ENCODE results near the gene ADSS1.
A peak's percentile ranks its signal among the peaks of the same experiment; 100 is the strongest.

The ADSS1 gene

DNA sequence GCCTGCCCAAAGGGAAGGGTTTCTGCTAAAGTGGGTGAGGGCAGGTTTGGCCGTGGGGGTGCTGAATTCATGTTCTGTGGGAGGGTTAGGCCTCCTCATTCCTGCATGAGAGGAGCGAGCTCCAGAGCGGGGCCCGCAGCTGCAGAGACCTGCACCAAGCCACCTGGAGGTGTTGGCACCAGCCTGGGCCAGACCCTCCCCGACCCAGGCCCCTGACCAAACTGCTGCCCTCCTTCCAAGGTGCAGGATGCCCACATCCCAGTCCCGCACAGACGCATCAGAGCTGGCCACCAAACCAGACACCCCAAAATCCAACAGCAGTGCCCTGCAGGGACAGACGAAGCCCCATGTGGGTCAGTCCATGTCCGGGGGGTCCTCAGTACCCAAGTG lies 10.6 kb downstream of the ADSS1 start:
- Mint-ChIP-seq H3K4me3 (no peak overlapping the region), H3K27ac (no peak overlapping the region), H3K4me1 (peaks cover 0 to 4% of the 10 kb centered on the region in 2 donors), H3K9me3 (no peaks in the 10 kb centered on the region), H3K27me3 (peaks cover 3 to 16% of the 10 kb centered on the region in 2 donors), H3K36me3 (no peaks in the 10 kb centered on the region)
- DNase-seq (no peak), ATAC-seq (replicated peaks) (no peak)

DNA sequence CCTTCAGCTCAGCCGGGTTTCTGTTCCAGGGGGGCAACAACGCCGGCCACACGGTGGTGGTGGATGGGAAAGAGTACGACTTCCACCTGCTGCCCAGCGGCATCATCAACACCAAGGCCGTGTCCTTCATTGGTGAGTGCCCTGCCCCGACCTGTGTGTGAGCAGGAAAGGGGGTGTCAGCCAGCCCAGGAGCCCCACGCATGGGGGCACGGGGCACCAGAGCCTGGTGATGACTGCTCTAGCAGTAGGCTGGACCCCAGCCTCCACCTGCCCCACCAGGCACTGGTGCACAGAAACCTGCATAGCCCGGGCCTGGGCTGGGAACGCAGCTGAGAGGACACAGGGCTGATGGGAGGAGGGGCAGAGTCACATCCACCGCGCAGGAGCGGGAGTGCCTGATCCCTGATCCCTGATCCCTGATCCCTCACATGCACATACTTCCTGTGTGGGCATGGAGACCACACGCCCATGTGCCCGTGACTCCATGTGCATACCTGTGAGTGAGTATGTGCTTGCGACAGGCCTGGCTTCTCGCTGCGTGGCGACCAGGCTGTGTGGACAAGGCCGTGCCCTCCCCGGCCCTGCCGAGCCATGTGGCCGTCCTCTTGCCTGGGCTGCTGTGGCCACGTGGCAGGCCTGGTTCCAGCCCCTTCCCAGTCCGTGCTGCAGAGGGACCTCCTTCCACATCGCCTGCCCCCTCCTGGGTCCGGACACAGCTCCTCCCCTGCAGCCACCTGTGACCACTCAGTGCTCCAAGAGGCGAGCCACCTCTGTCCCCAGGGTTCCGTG lies 11.2 kb downstream of the ADSS1 start:
- Mint-ChIP-seq H3K27ac (peak overlapping the region; percentile 42), H3K36me3 (no peaks in the 10 kb centered on the region), H3K27me3 (peaks cover 5 to 20% of the 10 kb centered on the region in 2 donors), H3K4me3 (no peak overlapping the region), H3K9me3 (no peaks in the 10 kb centered on the region), H3K4me1 (peaks cover 1 to 7% of the 10 kb centered on the region in 2 donors)
- DNase-seq (no peak), ATAC-seq (replicated peaks) (no peak)

DNA sequence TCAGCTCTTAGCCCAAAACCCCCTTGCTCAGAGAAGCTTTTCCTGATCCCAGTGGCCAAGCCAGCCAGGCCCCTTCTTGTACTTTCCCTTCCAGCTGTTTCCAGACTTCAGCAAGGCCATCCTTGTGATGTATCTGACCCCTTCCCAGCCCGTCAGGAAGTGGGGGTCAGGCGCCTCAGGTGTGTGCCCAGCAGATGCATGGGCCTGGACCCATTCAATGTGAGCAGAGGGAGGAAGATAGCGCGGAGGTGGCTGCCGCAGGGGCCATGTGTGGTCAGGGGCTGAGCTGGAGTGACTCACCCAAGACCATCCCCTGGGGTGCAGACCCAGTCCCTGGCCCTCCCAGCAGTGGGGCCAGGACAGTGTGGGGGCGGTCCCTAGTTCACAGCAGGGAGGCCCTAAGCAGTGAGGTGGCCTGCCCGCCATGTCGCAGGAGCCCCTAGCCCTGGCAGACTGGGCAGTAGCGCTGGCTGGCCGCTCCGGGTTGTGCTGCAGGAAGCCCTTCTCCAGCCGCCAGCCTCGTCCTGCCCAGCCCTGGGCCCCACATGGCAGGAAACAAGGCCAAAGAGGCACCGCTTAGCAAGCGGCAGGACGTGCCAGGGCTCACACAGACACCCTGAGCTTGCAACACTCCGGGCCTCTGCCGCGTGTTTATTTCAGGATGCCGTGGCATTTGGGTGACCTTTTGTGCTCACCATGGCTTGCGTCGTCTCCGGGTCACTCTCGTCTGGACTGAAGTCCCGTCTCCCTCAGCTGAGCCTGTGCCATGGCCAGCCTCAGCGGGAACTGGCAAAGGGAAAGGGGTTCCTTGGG lies 12.0 kb downstream of the ADSS1 start:
- no peak overlapping the region for H3K4me3 Mint-ChIP-seq
- peaks cover 2 to 11% of the 10 kb centered on the region in 2 donors for H3K4me1 Mint-ChIP-seq
- H3K9me3 Mint-ChIP-seq = no peaks in the 10 kb centered on the region
- ATAC-seq (replicated peaks) = no peak
- no peaks in the 10 kb centered on the region for H3K36me3 Mint-ChIP-seq
- H3K27ac Mint-ChIP-seq = peak overlapping the region; percentile 42
- DNase-seq = no peak
- H3K27me3 Mint-ChIP-seq = peaks cover 7 to 23% of the 10 kb centered on the region in 2 donors

DNA sequence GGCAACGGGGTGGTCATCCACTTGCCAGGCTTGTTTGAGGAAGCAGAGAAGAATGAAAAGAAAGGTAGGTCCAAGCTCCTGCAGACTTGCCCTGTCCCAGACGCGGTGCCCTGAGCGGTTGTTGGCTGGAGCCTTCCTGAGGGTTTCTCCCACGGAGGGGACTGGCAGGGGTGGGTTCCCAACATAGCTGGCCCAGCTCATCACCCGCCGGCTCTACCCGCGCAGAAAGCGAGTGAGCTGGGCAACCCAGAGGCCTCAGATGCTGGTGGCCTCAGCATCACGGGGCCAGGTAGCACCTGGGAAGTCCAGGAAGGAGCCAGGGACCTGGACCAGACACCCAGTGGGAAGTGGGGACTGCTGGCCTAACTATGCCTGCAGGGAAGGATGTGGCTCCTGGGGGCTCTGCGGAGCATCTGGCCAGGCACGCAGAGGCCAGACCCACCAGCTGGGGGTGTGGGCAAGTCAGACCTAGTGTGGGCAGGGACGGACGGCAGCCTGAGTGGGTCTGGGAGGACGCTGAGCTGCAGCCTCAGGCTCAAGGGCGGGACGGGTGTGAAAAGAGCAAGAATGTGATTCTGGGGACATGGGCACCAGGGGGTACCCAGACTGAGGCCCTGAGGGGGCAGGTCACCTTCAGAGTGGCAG lies 14.5 kb downstream of the ADSS1 start:
- H3K27ac Mint-ChIP-seq = no peak overlapping the region
- H3K4me1 Mint-ChIP-seq = peaks cover 6 to 11% of the 10 kb centered on the region in 2 donors
- H3K36me3 Mint-ChIP-seq = no peaks in the 10 kb centered on the region
- H3K9me3 Mint-ChIP-seq = no peaks in the 10 kb centered on the region
- DNase-seq = no peak
- H3K4me3 Mint-ChIP-seq = no peak overlapping the region
- H3K27me3 Mint-ChIP-seq = peaks cover 7 to 23% of the 10 kb centered on the region in 2 donors
- ATAC-seq (replicated peaks) = no peak

DNA sequence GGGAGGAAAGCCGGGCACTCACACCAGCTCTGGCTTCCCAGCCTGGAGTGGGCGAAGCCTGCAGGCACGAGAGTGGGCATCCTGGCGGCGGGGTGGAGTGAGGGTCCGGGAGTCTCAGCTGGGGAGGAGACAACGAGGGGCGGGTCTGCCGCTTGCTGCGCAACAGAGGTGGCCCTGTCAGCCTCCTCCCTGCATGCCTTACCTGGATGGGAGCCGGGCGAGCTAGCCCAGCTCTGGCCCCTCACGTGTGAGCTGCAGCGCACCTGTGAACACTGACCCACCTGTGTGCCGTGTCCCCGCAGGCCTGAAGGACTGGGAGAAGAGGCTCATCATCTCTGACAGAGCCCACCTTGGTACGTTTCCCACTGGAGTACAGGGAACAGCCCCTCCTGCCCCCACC lies 15.0 kb downstream of the ADSS1 start:
- H3K4me1 Mint-ChIP-seq = peaks cover 6 to 11% of the 10 kb centered on the region in 2 donors
- H3K27me3 Mint-ChIP-seq = peaks cover 7 to 23% of the 10 kb centered on the region in 2 donors
- no peak overlapping the region for H3K4me3 Mint-ChIP-seq
- H3K27ac Mint-ChIP-seq = no peak overlapping the region
- DNase-seq (no peak), ATAC-seq (replicated peaks) (no peak)
- no peaks in the 10 kb centered on the region for H3K9me3 Mint-ChIP-seq
- H3K36me3 Mint-ChIP-seq = no peaks in the 10 kb centered on the region

DNA sequence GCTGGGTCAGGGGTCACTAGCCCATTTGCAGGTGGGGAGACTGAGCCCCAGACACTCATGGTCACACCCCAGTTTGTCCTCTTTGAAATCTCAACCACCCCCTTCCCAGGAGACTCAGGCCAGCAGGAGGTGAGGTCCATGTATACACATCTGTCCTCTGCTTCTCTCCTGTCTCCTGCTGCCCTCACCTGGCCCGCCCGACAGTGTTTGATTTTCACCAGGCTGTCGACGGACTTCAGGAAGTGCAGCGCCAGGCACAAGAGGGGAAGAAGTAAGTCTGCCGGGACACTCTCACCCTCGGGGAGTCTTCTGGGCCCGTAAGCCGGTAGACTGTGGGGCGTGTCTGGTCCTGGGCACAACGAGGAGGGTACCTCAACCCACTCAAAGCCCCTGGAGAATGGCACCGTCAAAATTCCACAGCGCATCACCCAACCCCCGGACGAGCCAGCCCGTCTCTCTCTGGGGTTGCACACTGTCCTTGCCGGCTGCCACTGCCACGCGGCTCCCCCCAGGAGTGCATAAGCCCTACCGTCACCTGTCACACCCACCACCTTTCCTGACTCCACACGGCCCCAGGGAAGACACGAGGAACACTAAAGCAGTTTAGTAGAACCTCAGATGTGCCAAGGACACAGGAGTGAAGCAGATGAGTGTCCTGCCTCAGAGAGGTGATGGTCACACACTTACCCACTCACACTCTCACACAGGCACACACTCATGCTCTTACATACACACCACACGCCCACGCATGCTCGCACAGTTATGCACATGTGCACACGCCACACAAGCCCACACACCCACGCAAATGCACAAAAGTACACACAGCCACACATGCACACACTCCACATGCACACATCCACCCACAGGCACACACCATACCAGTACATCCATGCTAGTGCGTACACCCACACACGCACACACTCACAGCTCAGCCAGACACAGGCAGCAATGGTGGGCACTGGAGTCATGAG lies 15.8 kb downstream of the ADSS1 start:
- H3K27me3 Mint-ChIP-seq = peaks cover 7 to 23% of the 10 kb centered on the region in 2 donors
- ATAC-seq (replicated peaks) = no peak
- H3K36me3 Mint-ChIP-seq = no peaks in the 10 kb centered on the region
- H3K4me1 Mint-ChIP-seq = peaks cover 6 to 11% of the 10 kb centered on the region in 2 donors
- H3K9me3 Mint-ChIP-seq = no peaks in the 10 kb centered on the region
- H3K4me3 Mint-ChIP-seq = no peak overlapping the region
- no peak overlapping the region for H3K27ac Mint-ChIP-seq
- DNase-seq = no peak

DNA sequence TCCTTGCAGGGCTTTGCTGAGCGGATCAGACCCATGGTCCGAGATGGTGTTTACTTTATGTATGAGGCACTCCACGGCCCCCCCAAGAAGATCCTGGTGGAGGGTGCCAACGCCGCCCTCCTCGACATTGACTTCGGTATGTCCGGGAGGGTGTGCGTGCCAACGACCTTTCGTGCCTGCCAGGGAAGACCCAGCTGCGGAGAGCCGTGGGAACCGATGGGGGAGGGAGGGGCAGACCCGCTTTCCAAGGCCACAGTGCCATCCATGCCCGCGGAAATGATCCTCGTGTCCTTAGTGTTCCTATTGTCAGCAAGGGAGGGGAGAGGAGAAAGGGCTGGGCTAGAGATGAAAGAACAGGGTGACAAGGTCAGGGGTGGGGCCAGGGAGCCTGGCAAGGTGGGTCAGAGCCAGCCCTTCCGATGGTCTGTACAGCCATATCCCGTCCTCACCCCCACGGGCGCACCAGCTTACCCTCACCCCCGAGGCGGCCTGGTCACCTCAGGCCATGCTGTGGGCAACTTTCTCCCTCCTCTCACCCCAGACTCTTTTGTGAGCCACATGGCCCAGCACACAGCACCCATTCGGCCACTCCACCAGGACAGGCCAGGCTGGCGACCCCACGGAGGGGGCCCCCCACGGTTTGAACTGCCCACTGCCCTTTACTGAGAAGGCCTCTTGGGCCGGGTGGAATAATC lies 17.2 kb downstream of the ADSS1 start:
- Mint-ChIP-seq H3K4me3 (no peak overlapping the region), H3K4me1 (peaks cover 9 to 10% of the 10 kb centered on the region in 2 donors), H3K27ac (no peak overlapping the region), H3K9me3 (no peaks in the 10 kb centered on the region), H3K36me3 (no peaks in the 10 kb centered on the region), H3K27me3 (peaks cover 7 to 18% of the 10 kb centered on the region in 2 donors)
- no peak for ATAC-seq (replicated peaks)
- DNase-seq = no peak

DNA sequence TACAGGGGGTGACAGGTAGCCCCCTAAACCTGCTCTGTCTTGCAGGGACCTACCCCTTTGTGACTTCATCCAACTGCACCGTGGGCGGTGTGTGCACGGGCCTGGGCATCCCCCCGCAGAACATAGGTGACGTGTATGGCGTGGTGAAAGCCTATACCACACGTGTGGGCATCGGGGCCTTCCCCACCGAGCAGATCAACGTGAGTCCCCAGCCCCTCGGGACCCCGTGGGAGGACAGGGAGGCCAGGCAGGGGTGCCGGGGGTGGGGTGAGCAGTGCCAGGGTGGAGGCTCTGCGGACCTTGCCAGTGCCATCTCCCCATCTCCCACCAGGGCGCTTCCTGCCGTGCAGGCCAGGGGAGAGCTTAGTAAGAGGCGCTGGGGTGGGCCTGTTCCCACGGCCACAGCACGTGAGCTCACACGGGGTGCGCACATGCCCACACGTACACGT lies 17.8 kb downstream of the ADSS1 start:
- Mint-ChIP-seq H3K9me3 (no peaks in the 10 kb centered on the region), H3K27ac (peak overlapping the region; percentile 59), H3K4me3 (no peak overlapping the region), H3K4me1 (peaks cover 7 to 9% of the 10 kb centered on the region in 2 donors), H3K36me3 (no peaks in the 10 kb centered on the region), H3K27me3 (peaks cover 7 to 18% of the 10 kb centered on the region in 2 donors)
- DNase-seq = no peak
- peak; percentile 54 to 73 for ATAC-seq (replicated peaks)

DNA sequence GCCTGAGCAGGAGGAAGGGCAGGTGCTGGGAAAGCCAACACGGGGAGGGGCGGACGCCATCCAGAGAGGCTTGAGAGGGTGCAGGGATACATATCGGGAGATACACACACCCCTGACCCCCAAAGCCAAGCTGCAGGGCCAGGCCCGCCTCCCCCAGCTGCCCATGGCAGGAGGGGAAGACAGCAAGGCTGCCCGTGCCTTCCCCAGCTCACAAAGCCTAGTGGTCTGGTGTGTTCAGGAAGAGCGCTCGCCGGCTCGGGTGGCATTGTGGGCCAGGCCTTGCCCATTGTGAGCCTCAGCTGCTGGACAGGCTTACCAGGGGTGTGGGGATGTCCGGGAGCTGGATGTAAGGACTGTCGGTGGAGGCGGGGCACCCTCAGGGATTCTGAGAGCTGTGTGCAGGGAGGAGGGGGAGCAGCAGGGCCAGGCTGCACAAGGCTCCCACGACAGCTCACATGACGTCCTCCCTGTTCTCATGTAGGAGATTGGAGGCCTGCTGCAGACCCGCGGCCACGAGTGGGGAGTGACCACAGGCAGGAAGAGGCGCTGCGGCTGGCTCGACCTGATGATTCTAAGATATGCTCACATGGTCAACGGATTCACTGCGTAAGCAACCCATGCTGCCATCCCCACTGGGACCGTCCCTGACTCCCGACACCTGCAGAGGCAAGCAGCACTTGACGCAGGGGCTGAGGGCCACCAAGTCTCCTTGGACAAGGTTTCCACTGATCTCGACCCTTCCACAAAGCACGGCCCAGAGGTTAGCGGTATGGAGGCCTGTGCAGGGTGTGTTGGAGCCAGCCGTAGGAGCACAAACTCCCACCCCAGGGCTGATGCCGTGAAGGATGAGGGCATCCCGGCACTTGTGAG lies 18.8 kb downstream of the ADSS1 start:
- Mint-ChIP-seq H3K27me3 (peaks cover 4 to 12% of the 10 kb centered on the region in 2 donors), H3K4me1 (peaks cover 7 to 9% of the 10 kb centered on the region in 2 donors), H3K27ac (peak overlapping the region; percentile 14), H3K36me3 (no peaks in the 10 kb centered on the region), H3K4me3 (no peak overlapping the region), H3K9me3 (no peaks in the 10 kb centered on the region)
- no peak for DNase-seq
- no peak for ATAC-seq (replicated peaks)

DNA sequence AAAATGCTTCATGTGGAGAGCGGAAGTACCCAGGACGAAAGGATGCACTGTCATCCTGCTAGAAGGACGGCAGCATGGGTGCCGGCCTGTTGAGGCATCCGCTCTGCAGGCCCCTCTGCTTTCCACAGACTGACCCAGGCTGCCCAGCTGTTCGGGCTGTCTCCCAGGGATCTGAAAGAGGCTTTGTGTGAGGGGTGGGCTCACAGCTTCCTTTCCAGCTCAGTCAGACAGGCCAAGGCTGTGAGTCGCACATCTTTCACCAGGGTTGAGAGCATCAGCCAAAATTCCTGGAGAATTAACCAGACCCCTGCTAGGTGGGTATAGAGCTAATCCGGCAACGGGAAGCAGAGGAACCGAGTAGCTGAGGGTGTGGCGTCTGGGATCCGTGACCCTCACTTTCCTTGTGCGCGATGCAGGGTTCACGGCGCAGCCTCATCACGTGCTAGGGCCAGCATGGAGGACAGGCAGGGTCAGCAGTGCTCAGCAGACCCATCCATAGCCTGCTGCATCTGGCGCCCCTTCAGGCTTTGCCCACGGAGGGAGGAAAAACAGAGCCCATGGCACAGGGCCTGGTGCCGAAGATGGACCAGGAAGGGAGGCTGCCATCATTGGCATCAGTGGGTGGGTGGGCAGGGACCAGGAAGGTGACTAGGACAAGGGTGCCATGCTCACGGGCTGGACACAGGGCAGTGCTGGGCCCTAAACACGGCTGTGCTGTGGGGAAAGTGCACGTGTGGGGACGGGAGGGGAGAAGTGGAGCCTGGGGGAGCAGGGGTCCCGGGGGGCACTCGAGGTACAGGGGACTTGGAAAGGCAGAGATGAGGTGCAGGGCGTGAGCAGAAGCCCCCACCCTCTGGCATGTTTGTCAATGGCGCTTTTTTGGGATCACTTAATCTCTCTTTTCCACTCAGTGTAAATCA lies 19.7 kb downstream of the ADSS1 start:
- H3K9me3 Mint-ChIP-seq = no peaks in the 10 kb centered on the region
- H3K27me3 Mint-ChIP-seq = peaks cover 4 to 8% of the 10 kb centered on the region in 2 donors
- no peak overlapping the region for H3K4me3 Mint-ChIP-seq
- no peak for ATAC-seq (replicated peaks)
- peaks cover 7 to 9% of the 10 kb centered on the region in 2 donors for H3K4me1 Mint-ChIP-seq
- no peak for DNase-seq
- H3K36me3 Mint-ChIP-seq = no peaks in the 10 kb centered on the region
- H3K27ac Mint-ChIP-seq = no peak overlapping the region

DNA sequence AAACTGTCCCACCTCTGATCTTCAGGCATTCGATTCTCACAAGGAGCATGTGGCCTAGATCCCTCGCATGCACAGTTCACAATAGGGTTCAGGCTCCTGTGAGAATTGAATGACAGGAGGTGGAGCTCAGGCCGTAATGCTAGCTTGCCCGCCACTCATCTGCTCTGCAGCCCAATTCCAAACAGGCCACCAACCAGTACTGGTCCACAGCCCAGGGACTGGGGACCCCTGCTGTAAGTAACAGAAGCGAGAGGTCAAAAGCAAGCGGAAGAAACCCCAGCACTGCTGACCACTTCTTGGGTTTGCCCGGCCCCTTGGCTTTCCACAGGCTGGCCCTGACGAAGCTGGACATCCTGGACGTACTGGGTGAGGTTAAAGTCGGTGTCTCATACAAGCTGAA lies 20.5 kb downstream of the ADSS1 start:
- no peak overlapping the region for H3K4me3 Mint-ChIP-seq
- H3K9me3 Mint-ChIP-seq = no peaks in the 10 kb centered on the region
- peaks cover 4 to 7% of the 10 kb centered on the region in 2 donors for H3K27me3 Mint-ChIP-seq
- DNase-seq (no peak), ATAC-seq (replicated peaks) (no peak)
- H3K36me3 Mint-ChIP-seq = no peaks in the 10 kb centered on the region
- no peak overlapping the region for H3K27ac Mint-ChIP-seq
- H3K4me1 Mint-ChIP-seq = peaks cover 9 to 15% of the 10 kb centered on the region in 2 donors

DNA sequence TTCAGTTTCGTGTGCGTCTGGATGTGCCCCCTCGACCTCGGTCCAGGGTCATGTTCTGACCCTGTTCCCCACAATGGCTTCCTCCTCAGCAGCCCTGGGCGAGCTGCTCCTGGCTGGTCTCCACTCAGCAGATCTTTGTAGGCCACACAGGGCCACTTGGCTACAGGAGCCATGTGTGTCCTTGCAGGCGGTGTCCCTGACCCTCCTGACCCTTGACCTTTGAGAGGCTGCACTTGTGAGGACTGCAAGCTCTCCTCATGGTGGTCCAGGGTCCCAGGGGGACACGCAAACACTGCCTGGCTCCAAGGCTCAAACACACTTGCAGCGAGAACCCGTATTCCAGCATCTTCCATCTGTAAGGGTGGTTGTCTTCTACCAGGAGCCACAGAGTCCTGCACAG lies 21.4 kb downstream of the ADSS1 start:
- ATAC-seq (replicated peaks) (no peak), DNase-seq (no peak)
- H3K4me3 Mint-ChIP-seq = no peak overlapping the region
- no peaks in the 10 kb centered on the region for H3K9me3 Mint-ChIP-seq
- H3K27me3 Mint-ChIP-seq = peaks cover 0 to 1% of the 10 kb centered on the region in 2 donors
- H3K36me3 Mint-ChIP-seq = no peaks in the 10 kb centered on the region
- H3K27ac Mint-ChIP-seq = no peak overlapping the region
- H3K4me1 Mint-ChIP-seq = peaks cover 7 to 9% of the 10 kb centered on the region in 2 donors

All from stimulated activated naive B cell treated with anti-CD40 and anti-IgM and Interleukin-4, amounts not matched to agents 10 μg/mL and 1 μg/mL and 100 μg/mL, for 72 hours (primary cell).